Measurements from ENCODE around the gene GOT1. TPM values are rescaled to one million over a fixed set of nuclear protein-coding genes. Genes with fewer than 3 reads are reported as not detected.

The GOT1 gene
- total and polyA plus RNA-seq, 10 donors = 9.9 to 23.1 (median 15.5) TPM

DNA sequence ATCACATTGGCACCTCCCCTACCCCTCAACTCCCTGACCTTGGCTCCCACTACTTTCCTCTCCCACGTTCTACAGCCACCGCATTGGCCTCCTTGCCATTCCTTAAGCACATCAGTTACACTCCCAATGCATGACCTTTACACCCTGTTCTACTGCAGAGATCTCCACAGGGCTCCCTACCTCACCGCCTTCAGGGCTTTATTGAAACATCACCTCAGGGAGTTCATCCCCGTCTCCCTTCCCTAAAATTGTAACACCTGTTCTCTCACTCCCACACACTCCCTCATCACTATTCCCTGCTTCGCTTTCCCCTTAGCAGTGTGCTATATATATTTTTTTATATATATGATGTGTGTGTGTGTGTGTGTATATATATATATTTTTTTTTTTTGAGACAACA, 82.8 kb downstream of the GOT1 start:
- no peak for TF ChIP-seq POLR2AphosphoS5 (IDR thresholded peaks at IDR 0.05)
- no peak for TF ChIP-seq POLR2A (IDR thresholded peaks at IDR 0.05)
- TF ChIP-seq, protein P1, sequence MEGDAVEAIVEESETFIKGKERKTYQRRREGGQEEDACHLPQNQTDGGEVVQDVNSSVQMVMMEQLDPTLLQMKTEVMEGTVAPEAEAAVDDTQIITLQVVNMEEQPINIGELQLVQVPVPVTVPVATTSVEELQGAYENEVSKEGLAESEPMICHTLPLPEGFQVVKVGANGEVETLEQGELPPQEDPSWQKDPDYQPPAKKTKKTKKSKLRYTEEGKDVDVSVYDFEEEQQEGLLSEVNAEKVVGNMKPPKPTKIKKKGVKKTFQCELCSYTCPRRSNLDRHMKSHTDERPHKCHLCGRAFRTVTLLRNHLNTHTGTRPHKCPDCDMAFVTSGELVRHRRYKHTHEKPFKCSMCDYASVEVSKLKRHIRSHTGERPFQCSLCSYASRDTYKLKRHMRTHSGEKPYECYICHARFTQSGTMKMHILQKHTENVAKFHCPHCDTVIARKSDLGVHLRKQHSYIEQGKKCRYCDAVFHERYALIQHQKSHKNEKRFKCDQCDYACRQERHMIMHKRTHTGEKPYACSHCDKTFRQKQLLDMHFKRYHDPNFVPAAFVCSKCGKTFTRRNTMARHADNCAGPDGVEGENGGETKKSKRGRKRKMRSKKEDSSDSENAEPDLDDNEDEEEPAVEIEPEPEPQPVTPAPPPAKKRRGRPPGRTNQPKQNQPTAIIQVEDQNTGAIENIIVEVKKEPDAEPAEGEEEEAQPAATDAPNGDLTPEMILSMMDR (IDR thresholded peaks at IDR 0.05 in 8 of 11, conservative IDR thresholded peaks at IDR 0.05 in 3 of 11) = no peak
- H3K4me1 ChIP-seq = no peaks in the 10 kb centered on the region
- no peaks in the 10 kb centered on the region for H3K36me3 ChIP-seq
- no peak overlapping the region for H3K4me3 ChIP-seq
- H3K9me3 ChIP-seq = no peaks in the 10 kb centered on the region
- H3K27ac ChIP-seq = no peak overlapping the region
- WGBS, 5 donors = 77 to 88% (median 84%) methylated on average over 5 of the region's 5 CpGs
- peaks cover 0 to 16% (median 0%) of the 10 kb centered on the region in 7 donors for H3K27me3 ChIP-seq (replicated peaks in 1 of 7)
- intact Hi-C loops (cut with DNase I; ENCODE audit: low total_unique reads) = no loop called here
- no peak for DNase-seq

Other genes with a start within 250 kb of the GOT1 start
- under 1 TPM in 2 of 7 donors, not detected in 5; 0.13 to 0.64 TPM for gene HPSE2, start 194.8 kb downstream of the GOT1 start, total RNA-seq
- gene HPSE2, start 194.8 kb downstream of the GOT1 start, polyA plus RNA-seq = under 1 TPM; 0.02 to 0.03 (median 0.03) TPM
- under 1 TPM; 0.13 to 0.43 (median 0.17) TPM for gene CNNM1, start 101.3 kb downstream of the GOT1 start, total RNA-seq
- under 1 TPM in 2 of 3 donors, not detected in 1; 0.05 to 0.07 TPM for gene CNNM1, start 101.3 kb downstream of the GOT1 start, polyA plus RNA-seq
- gene NKX2-3, start 102.3 kb upstream of the GOT1 start, total RNA-seq = 10 to 100 TPM; 27.4 to 69.1 (median 38.7) TPM
- gene NKX2-3, start 102.3 kb upstream of the GOT1 start, polyA plus RNA-seq = 10 to 100 TPM; 10.8 to 29.3 (median 11.4) TPM
- 10 to 100 TPM; 33.9 to 67.1 (median 51.6) TPM for gene SLC25A28, start 189.8 kb upstream of the GOT1 start, total RNA-seq
- 100 to 1,000 TPM in 1 of 3 donors, 10 to 100 TPM in 2; 54.0 to 120 (median 80.8) TPM for gene SLC25A28, start 189.8 kb upstream of the GOT1 start, polyA plus RNA-seq
- gene ENTPD7, start 228.9 kb upstream of the GOT1 start, total RNA-seq = 10 to 100 TPM in 6 of 7 donors, 1 to 10 TPM in 1; 9.7 to 17.5 (median 12.8) TPM
- gene ENTPD7, start 228.9 kb upstream of the GOT1 start, polyA plus RNA-seq = 1 to 10 TPM in 1 of 3 donors, under 1 TPM in 2; 0.48 to 1.1 (median 0.62) TPM